Esophagus muscularis mucosa (tissue), 4 donors: Measurements from ENCODE around the gene TMC4. TPM values are rescaled to one million over a fixed set of nuclear protein-coding genes. Genes with fewer than 3 reads are reported as not detected.

ENCODE experiments used
- DNase-seq: peaks from one replicate; pipeline ENCODE4 v3.0.0-alpha.2; 2017; ENCODE audit errors: extremely low spot score
- H3K27ac ChIP-seq, 4 donors: fragments of 200-600 bp; sonication (generic); replicated peaks in 1 of 4; 1 replicate in 3 of 4; 2 replicates in 1 of 4; pipeline ENCODE4 v1.5.1; 2016 to 2019; ENCODE audit warnings: mild to moderate bottlenecking in 1 of 4
- H3K27me3 ChIP-seq, 4 donors: fragments of 200-600 bp; sonication (generic); one replicate each; pipeline versions ENCODE4 v1.5.1 to v1.6.0; 2016 to 2019
- H3K36me3 ChIP-seq, 4 donors: fragments of 200-600 bp; sonication (generic); one replicate each; pipeline ENCODE4 v1.5.1; 2016 to 2019
- H3K4me1 ChIP-seq, 4 donors: fragments of 200-600 bp; sonication (generic); one replicate each; pipeline ENCODE4 v1.5.1; 2016 to 2019
- H3K4me3 ChIP-seq, 4 donors: fragments of 200-600 bp; sonication (generic); 1 replicate in 2 of 4; 2 replicates in 2 of 4; pipeline ENCODE4 v1.5.1; 2016 to 2019; ENCODE audit warnings: mild to moderate bottlenecking in 4 of 4, moderate library complexity in 1 of 4
- H3K9me3 ChIP-seq, 4 donors: fragments of 200-600 bp; sonication (generic); 1 replicate in 3 of 4; 2 replicates in 1 of 4; pipeline ENCODE4 v1.5.1; 2016 to 2019
- CTCF ChIP-seq, 3 experiments: fragments of 200-600 bp in 2 of 3; fragments of 450-650 bp in 1 of 3; sonication (generic) in 2 of 3; IDR thresholded peaks; one replicate each; pipeline ENCODE4 v1.5.1; 2017 to 2019; ENCODE audit warnings: antibody characterized with exemption in 3 of 3, mild to moderate bottlenecking in 2 of 3, moderate library complexity in 1 of 3
- EP300 ChIP-seq: sonication (generic); formaldehyde crosslinking; IDR thresholded peaks from one replicate; pipeline ENCODE4 v1.6.1; 2017; ENCODE audit warnings: antibody characterized with exemption
- POLR2A ChIP-seq: fragments of 450-650 bp; IDR thresholded peaks from one replicate; pipeline ENCODE4 v1.6.1; 2017; ENCODE audit warnings: antibody characterized with exemption, moderate library complexity, mild to moderate bottlenecking, low read depth
- POLR2AphosphoS5 ChIP-seq, 2 donors: sonication (generic); formaldehyde crosslinking; IDR thresholded peaks; one replicate each; pipeline ENCODE4 v1.6.1; 2017; ENCODE audit warnings: antibody characterized with exemption in 2 of 2
- WGBS: methylation state at CpG from one replicate; pipeline ENCODE4 v1.1.5; 2018; 5-methylcytosine and 5-hydroxymethylcytosine counted together
- intact Hi-C: fragments of 100-400 bp; cut with DNase I; formaldehyde crosslinking; loops from one replicate; pipeline ENCODE4 v1.15.1; 2023
- total RNA-seq, 4 donors: library from RNA; depleted of rRNA; stranded (reverse); fragments of >200 nt; gene quantifications; one replicate each; pipeline versions ENCODE4 v1.1.0 to v1.2.1, GENCODE V29; 2016

Gene TMC4
- total RNA-seq, 4 donors from 2014 or later = 0.26 to 0.98 (median 0.33) TPM; not detected in 1

- H3K9me3 ChIP-seq = no peaks in the 10 kb centered on the region
Observed at GRCh38 chr19:54180691-54181091, 7.7 kb upstream of the TMC4 start.

GRCh38 chr19:54179921-54180461, 7.0 kb upstream of the TMC4 start:
- TF ChIP-seq CTCF (IDR thresholded peaks at IDR 0.05) = no peak
- no peak for TF ChIP-seq EP300
- no peak for TF ChIP-seq POLR2A
- TF ChIP-seq POLR2AphosphoS5 (IDR thresholded peaks at IDR 0.05) = no peak
- DNase-seq = no peak
- H3K4me3 ChIP-seq = no peak overlapping the region
- intact Hi-C loops = no loop called here
- 41% methylated on average over 2 of the region's 10 CpGs for WGBS
- no peak overlapping the region for H3K27ac ChIP-seq
- H3K4me1 ChIP-seq = no peaks in the 10 kb centered on the region
- H3K36me3 ChIP-seq = peaks cover 0 to 41% (median 30%) of the 10 kb centered on the region in 4 donors
- H3K27me3 ChIP-seq = no peaks in the 10 kb centered on the region
- no peaks in the 10 kb centered on the region for H3K9me3 ChIP-seq

More at GRCh38 chr19:54180691-54181091, 7.7 kb upstream of the TMC4 start:
- 94% methylated on average over 37 of the region's 37 CpGs for WGBS
- no peak overlapping the region for H3K27ac ChIP-seq
- peaks cover 0 to 42% (median 30%) of the 10 kb centered on the region in 4 donors for H3K36me3 ChIP-seq
- TF ChIP-seq POLR2AphosphoS5 (IDR thresholded peaks at IDR 0.05) (no peak), CTCF (IDR thresholded peaks at IDR 0.05) (no peak), EP300 (no peak), POLR2A (no peak)
- no peaks in the 10 kb centered on the region for H3K4me1 ChIP-seq
- no peak overlapping the region for H3K4me3 ChIP-seq
- intact Hi-C loops = no loop called here
- no peak for DNase-seq
- no peaks in the 10 kb centered on the region for H3K27me3 ChIP-seq

- WGBS = 76% methylated on average over 10 of the region's 10 CpGs
- DNase-seq = no peak
- TF ChIP-seq POLR2AphosphoS5 (IDR thresholded peaks at IDR 0.05) = no peak
- Histone ChIP-seq H3K27ac (no peak overlapping the region), H3K27me3 (peaks cover 0 to 2% (median 0%) of the 10 kb centered on the region in 4 donors), H3K4me3 (no peak overlapping the region), H3K9me3 (no peaks in the 10 kb centered on the region), H3K36me3 (peaks cover 0 to 41% (median 30%) of the 10 kb centered on the region in 4 donors), H3K4me1 (no peaks in the 10 kb centered on the region)
- intact Hi-C loops = no loop called here
Observed at GRCh38 chr19:54179262-54179852, 6.4 kb upstream of the TMC4 start.

GRCh38 chr19:54178581-54179261, 5.8 kb upstream of the TMC4 start:
- H3K4me3 ChIP-seq = no peak overlapping the region
- H3K27me3 ChIP-seq = peaks cover 0 to 9% (median under 1%) of the 10 kb centered on the region in 4 donors
- intact Hi-C loops = no loop called here
- no peak for DNase-seq
- H3K36me3 ChIP-seq = peaks cover 0 to 41% (median 30%) of the 10 kb centered on the region in 4 donors
- H3K9me3 ChIP-seq = no peaks in the 10 kb centered on the region
- 89% methylated on average over 19 of the region's 23 CpGs for WGBS
- no peak overlapping the region for H3K27ac ChIP-seq
- H3K4me1 ChIP-seq = no peaks in the 10 kb centered on the region
- no peak for TF ChIP-seq POLR2AphosphoS5 (IDR thresholded peaks at IDR 0.05)
- TF ChIP-seq POLR2A = no peak
- no peak for TF ChIP-seq EP300
- no peak for TF ChIP-seq CTCF (IDR thresholded peaks at IDR 0.05)
